ENCODE measurements around the gene HDAC11. TPM values are rescaled to one million over a fixed set of nuclear protein-coding genes. Genes with fewer than 3 reads are reported as not detected.

The HDAC11 gene
- total and polyA plus RNA-seq, 5 donors from 2014 or later, result 2.1 to 8.8 (median 3.3) TPM

GRCh38 chr3:13515786-13516759 is 36.0 kb downstream of the HDAC11 start:
- H3K4me1 ChIP-seq (ENCODE audit: control insufficient read depth, insufficient read depth, low read length, poor library complexity, severe bottlenecking), result no peaks in the 10 kb centered on the region
- H3K36me3 ChIP-seq (ENCODE audit: control insufficient read depth, insufficient read depth, low read length), result no peaks in the 10 kb centered on the region
- DNase-seq (no peak), ATAC-seq (ENCODE audit: low read depth in 2 of 2) (no peak)
- H3K9me3 ChIP-seq (ENCODE audit: control insufficient read depth in 2 of 2, low read length in 2 of 2), result no peaks in the 10 kb centered on the region
- no peak overlapping the region for H3K27ac Mint-ChIP-seq
- peaks cover 0 to 2% (median 0%) of the 10 kb centered on the region in 7 donors for H3K9me3 Mint-ChIP-seq
- H3K36me3 Mint-ChIP-seq, result no peaks in the 10 kb centered on the region
- no peak overlapping the region for H3K27ac ChIP-seq (ENCODE audit: insufficient read depth, low read length, poor library complexity, severe bottlenecking)
- H3K4me3 Mint-ChIP-seq, result no peak overlapping the region
- no peak overlapping the region for H3K4me3 ChIP-seq (ENCODE audit: low read depth, low read length)
- H3K27me3 ChIP-seq (ENCODE audit: control insufficient read depth, insufficient read depth, low read length), result no peaks in the 10 kb centered on the region
- H3K4me1 Mint-ChIP-seq, result no peaks in the 10 kb centered on the region
- peaks cover 10% of the 10 kb centered on the region for H3K27me3 Mint-ChIP-seq

- ATAC-seq (ENCODE audit: low read depth in 2 of 2) (no peak), DNase-seq (no peak)
- H3K27ac ChIP-seq (ENCODE audit: insufficient read depth, low read length, poor library complexity, severe bottlenecking), result no peak overlapping the region
- Mint-ChIP-seq H3K27ac (no peak overlapping the region), H3K36me3 (no peaks in the 10 kb centered on the region), H3K27me3 (peaks cover 11% of the 10 kb centered on the region), H3K4me3 (no peak overlapping the region), H3K4me1 (no peaks in the 10 kb centered on the region), H3K9me3 (peaks cover 0 to 6% (median under 1%) of the 10 kb centered on the region in 7 donors)
- H3K4me1 ChIP-seq (ENCODE audit: control insufficient read depth, insufficient read depth, low read length, poor library complexity, severe bottlenecking), result no peaks in the 10 kb centered on the region
- H3K9me3 ChIP-seq (ENCODE audit: control insufficient read depth in 2 of 2, low read length in 2 of 2), result no peaks in the 10 kb centered on the region
- no peak overlapping the region for H3K4me3 ChIP-seq (ENCODE audit: low read depth, low read length)
- no peaks in the 10 kb centered on the region for H3K27me3 ChIP-seq (ENCODE audit: control insufficient read depth, insufficient read depth, low read length)
- H3K36me3 ChIP-seq (ENCODE audit: control insufficient read depth, insufficient read depth, low read length), result no peaks in the 10 kb centered on the region
These were observed 36.6 kb downstream of the HDAC11 start for GRCh38 chr3:13516760-13517135.

- Mint-ChIP-seq H3K27me3 (peaks cover 16% of the 10 kb centered on the region), H3K9me3 (peaks cover 0 to 7% (median 2%) of the 10 kb centered on the region in 7 donors), H3K4me3 (no peak overlapping the region), H3K27ac (no peak overlapping the region), H3K4me1 (no peaks in the 10 kb centered on the region), H3K36me3 (no peaks in the 10 kb centered on the region)
- H3K4me3 ChIP-seq (ENCODE audit: low read depth, low read length), result no peak overlapping the region
- H3K9me3 ChIP-seq (ENCODE audit: control insufficient read depth in 2 of 2, low read length in 2 of 2), result no peaks in the 10 kb centered on the region
- H3K27me3 ChIP-seq (ENCODE audit: control insufficient read depth, insufficient read depth, low read length), result no peaks in the 10 kb centered on the region
- H3K4me1 ChIP-seq (ENCODE audit: control insufficient read depth, insufficient read depth, low read length, poor library complexity, severe bottlenecking), result no peaks in the 10 kb centered on the region
- no peak overlapping the region for H3K27ac ChIP-seq (ENCODE audit: insufficient read depth, low read length, poor library complexity, severe bottlenecking)
- no peak for ATAC-seq (ENCODE audit: low read depth in 2 of 2)
- H3K36me3 ChIP-seq (ENCODE audit: control insufficient read depth, insufficient read depth, low read length), result no peaks in the 10 kb centered on the region
- DNase-seq, result no peak
These were observed 37.3 kb downstream of the HDAC11 start for GRCh38 chr3:13517253-13517977.

- Mint-ChIP-seq H3K27ac (no peak overlapping the region), H3K27me3 (peaks cover 16% of the 10 kb centered on the region), H3K4me1 (no peaks in the 10 kb centered on the region), H3K4me3 (no peak overlapping the region), H3K36me3 (no peaks in the 10 kb centered on the region), H3K9me3 (peaks cover 0 to 14% (median 2%) of the 10 kb centered on the region in 7 donors)
- H3K4me3 ChIP-seq (ENCODE audit: low read depth, low read length), result no peak overlapping the region
- H3K27me3 ChIP-seq (ENCODE audit: control insufficient read depth, insufficient read depth, low read length), result no peaks in the 10 kb centered on the region
- no peaks in the 10 kb centered on the region for H3K9me3 ChIP-seq (ENCODE audit: control insufficient read depth in 2 of 2, low read length in 2 of 2)
- H3K27ac ChIP-seq (ENCODE audit: insufficient read depth, low read length, poor library complexity, severe bottlenecking), result no peak overlapping the region
- no peaks in the 10 kb centered on the region for H3K36me3 ChIP-seq (ENCODE audit: control insufficient read depth, insufficient read depth, low read length)
- no peak for ATAC-seq (ENCODE audit: low read depth in 2 of 2)
- H3K4me1 ChIP-seq (ENCODE audit: control insufficient read depth, insufficient read depth, low read length, poor library complexity, severe bottlenecking), result no peaks in the 10 kb centered on the region
- no peak for DNase-seq
These were observed 38.4 kb downstream of the HDAC11 start for GRCh38 chr3:13518516-13518953.

GRCh38 chr3:13519006-13519791 is 39.1 kb downstream of the HDAC11 start:
- Histone ChIP-seq H3K27ac (ENCODE audit: insufficient read depth, low read length, poor library complexity, severe bottlenecking) (no peak overlapping the region), H3K27me3 (ENCODE audit: control insufficient read depth, insufficient read depth, low read length) (no peaks in the 10 kb centered on the region), H3K36me3 (ENCODE audit: control insufficient read depth, insufficient read depth, low read length) (no peaks in the 10 kb centered on the region), H3K9me3 (ENCODE audit: control insufficient read depth in 2 of 2, low read length in 2 of 2) (no peaks in the 10 kb centered on the region), H3K4me1 (ENCODE audit: control insufficient read depth, insufficient read depth, low read length, poor library complexity, severe bottlenecking) (no peaks in the 10 kb centered on the region), H3K4me3 (ENCODE audit: low read depth, low read length) (no peak overlapping the region)
- no peaks in the 10 kb centered on the region for H3K4me1 Mint-ChIP-seq
- H3K9me3 Mint-ChIP-seq, result peaks cover 0 to 14% (median 2%) of the 10 kb centered on the region in 7 donors
- no peak overlapping the region for H3K27ac Mint-ChIP-seq
- no peak overlapping the region for H3K4me3 Mint-ChIP-seq
- peaks cover 16% of the 10 kb centered on the region for H3K27me3 Mint-ChIP-seq
- ATAC-seq (ENCODE audit: low read depth in 2 of 2), result no peak
- DNase-seq, result no peak
- no peaks in the 10 kb centered on the region for H3K36me3 Mint-ChIP-seq

GRCh38 chr3:13520326-13520880 is 40.3 kb downstream of the HDAC11 start:
- Histone ChIP-seq H3K4me1 (ENCODE audit: control insufficient read depth, insufficient read depth, low read length, poor library complexity, severe bottlenecking) (no peaks in the 10 kb centered on the region), H3K36me3 (ENCODE audit: control insufficient read depth, insufficient read depth, low read length) (no peaks in the 10 kb centered on the region), H3K9me3 (ENCODE audit: control insufficient read depth in 2 of 2, low read length in 2 of 2) (no peaks in the 10 kb centered on the region), H3K27me3 (ENCODE audit: control insufficient read depth, insufficient read depth, low read length) (no peaks in the 10 kb centered on the region), H3K4me3 (ENCODE audit: low read depth, low read length) (no peak overlapping the region), H3K27ac (ENCODE audit: insufficient read depth, low read length, poor library complexity, severe bottlenecking) (no peak overlapping the region)
- Mint-ChIP-seq H3K4me3 (no peak overlapping the region), H3K36me3 (no peaks in the 10 kb centered on the region), H3K27me3 (peaks cover 12% of the 10 kb centered on the region), H3K27ac (no peak overlapping the region), H3K4me1 (no peaks in the 10 kb centered on the region), H3K9me3 (peaks cover 0 to 14% (median 2%) of the 10 kb centered on the region in 7 donors)
- ATAC-seq (ENCODE audit: low read depth in 2 of 2), result no peak
- no peak for DNase-seq

GRCh38 chr3:13521309-13521708 is 41.2 kb downstream of the HDAC11 start:
- Mint-ChIP-seq H3K9me3 (peaks cover 0 to 14% (median 2%) of the 10 kb centered on the region in 7 donors), H3K36me3 (no peaks in the 10 kb centered on the region), H3K27ac (no peak overlapping the region), H3K4me3 (no peak overlapping the region), H3K4me1 (no peaks in the 10 kb centered on the region), H3K27me3 (peaks cover 9% of the 10 kb centered on the region)
- Histone ChIP-seq H3K27ac (ENCODE audit: insufficient read depth, low read length, poor library complexity, severe bottlenecking) (no peak overlapping the region), H3K4me1 (ENCODE audit: control insufficient read depth, insufficient read depth, low read length, poor library complexity, severe bottlenecking) (no peaks in the 10 kb centered on the region), H3K9me3 (ENCODE audit: control insufficient read depth in 2 of 2, low read length in 2 of 2) (no peaks in the 10 kb centered on the region), H3K36me3 (ENCODE audit: control insufficient read depth, insufficient read depth, low read length) (no peaks in the 10 kb centered on the region), H3K27me3 (ENCODE audit: control insufficient read depth, insufficient read depth, low read length) (no peaks in the 10 kb centered on the region), H3K4me3 (ENCODE audit: low read depth, low read length) (no peak overlapping the region)
- DNase-seq, result no peak
- ATAC-seq (ENCODE audit: low read depth in 2 of 2), result no peak

All from CD4-positive, CD25-positive, alpha-beta regulatory T cell (primary cell).